ENCODE measurements around the gene CCDC192. TPM values are rescaled to one million over a fixed set of nuclear protein-coding genes. Genes with fewer than 3 reads are reported as not detected.

Gene CCDC192
- total and polyA plus RNA-seq, 10 of the 15 experiments (the other 5 are each of a cell fraction or from before 2014, with no cell fraction given) = 0.20 to 0.79 (median 0.32) TPM; not detected in 4

GRCh38 chr5:127791439-127791838, 88.2 kb downstream of the CCDC192 start:
- ChIA-PET SMC1A (ENCODE audit: uncharacterized antibody, unreplicated experiment) (no interaction called here), RAD21 (ENCODE audit: unreplicated experiment) (no interaction called here), CTCF (no interaction called here), POLR2A (no interaction called here)
- no peaks in the 10 kb centered on the region for H3K4me1 ChIP-seq (ENCODE audit: control insufficient read depth, insufficient read depth, low read length)
- no peak for FAIRE-seq
- no peak overlapping the region for H3K4me3 ChIP-seq
- DNase-seq (ENCODE audit: low read depth, low spot score) = no peak
- no peak overlapping the region for H2AFZ ChIP-seq (ENCODE audit: control insufficient read depth, low read depth, low read length)
- ATAC-seq = no peak
- H3K79me2 ChIP-seq (ENCODE audit: control insufficient read depth, insufficient read depth, low read length) = no peaks in the 10 kb centered on the region
- intact Hi-C loops (cut with micrococcal nuclease; ENCODE audit: unreplicated experiment) = no loop called here
- no peak overlapping the region for H3K9ac ChIP-seq (ENCODE audit: control insufficient read depth, insufficient read depth, low read length)
- H3K27me3 ChIP-seq (replicated peaks in 1 of 2; ENCODE audit: control insufficient read depth in 2 of 2, insufficient read depth in 2 of 2, low read length in 1 of 2) = no peaks in the 10 kb centered on the region
- H3K9me3 ChIP-seq (replicated peaks; ENCODE audit: control insufficient read depth, insufficient read depth, low read length) = no peaks in the 10 kb centered on the region
- no peaks in the 10 kb centered on the region for H3K36me3 ChIP-seq (ENCODE audit: control insufficient read depth in 2 of 2, insufficient read depth in 2 of 2, low read length in 1 of 2)
- WGBS (ENCODE audit: insufficient coverage, insufficient replicate concordance, low lambda C conversion rate, missing lambda C conversion rate) = 65% methylated on average over 1 of the region's 1 CpG
- in situ Hi-C loops (cut with MboI) = no loop called here
- BruUV-seq (replicated peaks) = no TSS peak
- H3K4me2 ChIP-seq (ENCODE audit: control insufficient read depth, insufficient read depth) = no peak overlapping the region
- no peak overlapping the region for H3K27ac ChIP-seq (ENCODE audit: control insufficient read depth, insufficient read depth)
- H4K20me1 ChIP-seq (ENCODE audit: control insufficient read depth, insufficient read depth) = no peaks in the 10 kb centered on the region
- TF ChIP-seq, protein P1, sequence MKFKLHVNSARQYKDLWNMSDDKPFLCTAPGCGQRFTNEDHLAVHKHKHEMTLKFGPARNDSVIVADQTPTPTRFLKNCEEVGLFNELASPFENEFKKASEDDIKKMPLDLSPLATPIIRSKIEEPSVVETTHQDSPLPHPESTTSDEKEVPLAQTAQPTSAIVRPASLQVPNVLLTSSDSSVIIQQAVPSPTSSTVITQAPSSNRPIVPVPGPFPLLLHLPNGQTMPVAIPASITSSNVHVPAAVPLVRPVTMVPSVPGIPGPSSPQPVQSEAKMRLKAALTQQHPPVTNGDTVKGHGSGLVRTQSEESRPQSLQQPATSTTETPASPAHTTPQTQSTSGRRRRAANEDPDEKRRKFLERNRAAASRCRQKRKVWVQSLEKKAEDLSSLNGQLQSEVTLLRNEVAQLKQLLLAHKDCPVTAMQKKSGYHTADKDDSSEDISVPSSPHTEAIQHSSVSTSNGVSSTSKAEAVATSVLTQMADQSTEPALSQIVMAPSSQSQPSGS (IDR thresholded peaks at IDR 0.05; ENCODE audit: low read length) = no peak
- TF ChIP-seq BCLAF1 (IDR thresholded peaks at IDR 0.05) (no peak), SREBF1 (IDR thresholded peaks at IDR 0.05; ENCODE audit: low read length) (no peak), FOXM1 (IDR thresholded peaks at IDR 0.05; ENCODE audit: low read depth, low read length) (no peak), ZBTB33 (IDR thresholded peaks at IDR 0.05) (no peak), ZNF274 (IDR thresholded peaks at IDR 0.05; ENCODE audit: insufficient read depth, insufficient read length) (no peak), CEBPB (IDR thresholded peaks at IDR 0.05; ENCODE audit: borderline replicate concordance in 1 of 2, low read depth in 2 of 2, low read length in 2 of 2) (no peak), RB1 (IDR thresholded peaks at IDR 0.05; ENCODE audit: borderline replicate concordance) (no peak), POU2F2 (IDR thresholded peaks at IDR 0.05; ENCODE audit: borderline replicate concordance, low read depth, low read length) (no peak), HDGF (IDR thresholded peaks at IDR 0.05) (no peak), GATAD2B (conservative IDR thresholded peaks at IDR 0.05; ENCODE audit: low read depth) (no peak), NRF1 (conservative IDR thresholded peaks at IDR 0.05; ENCODE audit: low read depth, low read length) (no peak), CREM (IDR thresholded peaks at IDR 0.05; ENCODE audit: low read depth) (no peak), E2F8 (IDR thresholded peaks at IDR 0.05; ENCODE audit: low read depth, partially characterized antibody) (no peak), RELB (IDR thresholded peaks at IDR 0.05; ENCODE audit: low read depth) (no peak)

Measured in GM12878 (cell line).